ENCODE data around the gene CBX5.
"Not testable (repeated sequence)": the region's sequence is repeated elsewhere in the genome, so short reads cannot be mapped to it uniquely, and the experiment has no call there.

CBX5 gene

DNA sequence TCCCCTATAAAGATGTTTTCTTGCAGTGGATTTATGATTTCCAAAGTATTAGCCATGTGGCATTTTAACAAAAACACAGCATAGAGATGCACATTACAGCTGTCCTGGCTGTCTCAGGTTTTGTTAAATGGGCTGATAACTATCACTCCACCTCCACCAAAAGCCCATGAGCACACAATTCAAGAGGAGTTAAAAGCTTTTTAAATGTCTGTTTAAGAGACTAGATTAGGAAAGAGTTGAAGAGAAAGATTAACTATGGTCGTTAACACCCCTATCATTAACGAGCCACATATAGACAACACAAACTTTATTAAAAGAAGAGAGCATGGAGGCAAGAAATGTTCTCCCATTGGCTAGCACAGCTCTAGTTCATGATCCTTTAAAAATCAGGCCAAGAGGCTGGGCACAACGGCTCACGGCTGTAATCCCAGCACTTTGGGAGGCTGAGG, 14.5 kb downstream of the CBX5 start:
- no peak for DNase-seq

DNA sequence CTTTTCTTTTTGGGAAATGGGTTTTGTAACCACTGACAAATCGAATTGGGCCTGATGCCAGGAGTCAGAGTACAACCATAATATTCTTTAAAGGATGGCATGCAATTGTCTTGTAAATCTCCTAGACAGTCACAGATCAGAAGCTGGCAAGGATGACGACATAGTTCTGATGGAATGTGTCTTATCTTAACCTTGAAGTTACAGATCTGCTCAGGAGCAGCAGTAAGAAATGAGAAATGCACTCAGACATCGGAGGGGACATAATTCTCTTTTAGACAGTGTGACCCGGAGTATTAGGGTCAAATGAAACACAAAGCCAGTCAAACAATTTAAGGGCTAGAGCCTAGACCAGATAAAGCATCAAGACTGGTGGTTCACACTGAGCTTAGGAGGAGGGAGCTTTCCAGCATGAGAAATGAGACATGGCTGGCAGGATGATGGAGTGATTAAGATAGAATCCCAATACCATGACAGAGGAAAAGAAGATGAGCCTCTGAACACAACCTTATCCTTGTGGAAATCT, 17.5 kb downstream of the CBX5 start:
- DNase-seq, result no peak

DNA sequence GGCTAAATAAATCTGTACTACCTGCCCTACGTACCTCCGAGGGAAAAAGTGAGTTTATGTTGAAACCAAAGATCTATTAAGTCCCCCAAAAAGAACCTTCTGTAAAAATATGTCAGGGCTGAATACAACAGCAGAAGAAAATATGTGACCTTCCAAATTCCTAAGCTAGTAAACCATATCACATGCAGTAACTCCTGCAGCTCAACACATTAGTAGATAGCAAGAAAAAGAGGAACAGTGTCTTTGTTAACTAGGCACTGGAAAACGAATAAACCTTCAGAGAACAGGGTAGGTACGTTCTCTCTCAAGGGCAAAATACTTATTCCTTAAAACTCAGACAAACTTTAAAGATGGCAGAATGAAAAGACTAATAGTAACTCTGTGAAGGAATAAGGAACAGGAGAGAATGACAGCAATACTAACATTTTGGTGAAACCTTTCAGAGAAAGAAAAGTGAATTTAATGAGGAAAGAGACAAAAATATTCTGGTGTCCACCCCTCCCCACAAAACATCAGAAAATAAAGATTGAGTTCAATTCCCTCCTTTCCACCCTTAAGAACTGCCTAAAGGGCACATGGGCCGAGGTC, 18.0 kb downstream of the CBX5 start:
- no peak for DNase-seq

DNA sequence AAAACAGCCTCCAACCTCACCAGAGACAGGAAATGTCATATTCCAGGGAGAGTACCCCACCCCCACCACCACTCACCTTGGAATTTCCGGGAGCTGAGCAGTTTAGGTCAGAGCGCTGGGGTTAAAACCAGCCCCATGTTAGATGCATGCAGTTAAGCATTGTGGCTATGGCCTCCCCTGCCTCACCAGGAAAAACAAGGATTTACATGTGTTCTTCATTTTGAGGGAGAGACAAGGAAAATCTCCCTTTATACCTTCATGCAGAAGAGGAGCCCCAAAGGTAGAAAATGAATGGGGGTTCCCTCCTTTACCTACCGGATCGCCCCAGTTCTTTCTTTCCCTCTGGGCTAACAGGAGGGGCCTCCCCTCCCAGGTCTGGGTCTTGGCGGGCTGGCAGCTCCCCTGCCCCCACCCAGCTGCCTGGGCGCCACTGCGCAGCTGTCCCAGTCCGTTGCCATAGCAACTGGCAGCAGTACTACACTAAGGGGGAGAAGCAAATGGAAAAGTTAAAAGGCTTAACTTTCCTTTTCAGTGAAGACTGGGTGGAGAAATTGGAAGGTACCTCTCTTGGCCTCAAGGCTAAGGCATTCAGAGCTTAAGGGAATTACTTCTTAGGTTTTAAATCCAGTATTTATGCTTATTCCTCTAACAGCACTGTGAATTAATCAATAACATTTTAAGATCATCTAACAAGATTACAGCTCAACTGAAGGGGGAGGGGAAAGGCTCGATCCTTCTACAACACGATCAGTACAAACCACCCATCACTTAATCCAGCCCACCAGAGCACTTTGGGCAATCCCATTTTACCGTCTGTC, 20.5 kb downstream of the CBX5 start:
- peak; percentile 61 for DNase-seq

DNA sequence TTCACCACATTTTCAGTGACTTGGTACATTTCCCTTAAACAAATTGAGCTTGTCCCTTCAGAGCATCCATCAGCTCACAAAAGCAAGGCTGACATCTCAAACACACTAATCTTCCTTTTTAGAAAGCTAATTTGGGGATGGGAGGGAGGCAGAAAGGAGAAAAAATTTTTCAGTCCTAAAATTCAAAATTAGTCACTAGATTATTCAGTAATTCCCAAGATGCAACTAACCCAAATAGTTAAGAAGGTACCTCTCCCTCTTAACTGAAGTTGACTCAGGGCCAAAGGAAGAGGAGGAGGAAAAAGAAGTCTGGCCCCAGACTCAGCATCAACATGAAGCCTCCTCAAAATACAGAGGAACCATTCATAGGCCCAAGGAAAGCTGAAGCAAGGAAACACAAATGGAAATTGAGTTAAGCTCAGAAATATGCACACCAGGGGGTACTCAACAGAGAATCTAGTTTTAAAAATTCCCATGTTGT, 21.7 kb downstream of the CBX5 start:
- no peak for DNase-seq

DNA sequence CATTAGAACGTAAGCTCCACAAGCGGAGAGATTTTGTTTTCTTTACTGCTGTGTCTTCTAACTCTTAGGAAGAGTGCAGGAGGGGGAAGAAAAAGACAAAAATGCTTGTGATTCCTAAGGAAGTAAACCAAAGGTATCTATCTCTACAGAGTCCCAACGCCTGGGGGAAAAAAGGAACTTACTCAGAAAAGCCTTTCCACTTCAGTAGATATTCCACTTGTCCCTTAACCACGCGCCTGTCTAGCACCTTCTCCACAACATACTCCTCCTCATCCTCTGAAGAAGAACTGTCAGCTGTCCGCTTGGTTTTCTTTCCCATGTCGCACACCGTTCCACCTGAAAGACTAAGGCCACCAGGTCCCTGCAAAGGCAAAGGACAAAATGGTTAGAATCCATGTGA, 22.6 kb downstream of the CBX5 start:
- no peak for DNase-seq

DNA sequence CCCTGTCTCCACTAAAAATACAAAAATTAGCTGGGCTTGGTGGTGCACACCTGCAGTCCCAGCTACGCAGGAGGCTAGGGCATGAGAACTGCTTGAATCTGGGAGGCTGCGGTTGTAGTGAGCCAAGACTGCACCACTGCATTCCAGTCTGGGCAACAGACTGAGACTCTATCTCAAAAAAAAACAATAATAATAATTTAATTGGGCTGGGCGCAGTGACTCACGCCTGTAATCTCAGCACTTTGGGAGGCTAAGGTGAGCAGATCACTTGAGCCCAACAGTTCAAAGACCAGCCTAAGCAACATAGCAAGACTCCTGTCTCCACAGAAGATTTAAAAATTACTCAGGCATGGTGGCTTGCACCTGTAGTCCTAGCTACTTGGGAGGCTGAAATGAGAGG, 26.7 kb downstream of the CBX5 start:
- DNase-seq, result no peak

DNA sequence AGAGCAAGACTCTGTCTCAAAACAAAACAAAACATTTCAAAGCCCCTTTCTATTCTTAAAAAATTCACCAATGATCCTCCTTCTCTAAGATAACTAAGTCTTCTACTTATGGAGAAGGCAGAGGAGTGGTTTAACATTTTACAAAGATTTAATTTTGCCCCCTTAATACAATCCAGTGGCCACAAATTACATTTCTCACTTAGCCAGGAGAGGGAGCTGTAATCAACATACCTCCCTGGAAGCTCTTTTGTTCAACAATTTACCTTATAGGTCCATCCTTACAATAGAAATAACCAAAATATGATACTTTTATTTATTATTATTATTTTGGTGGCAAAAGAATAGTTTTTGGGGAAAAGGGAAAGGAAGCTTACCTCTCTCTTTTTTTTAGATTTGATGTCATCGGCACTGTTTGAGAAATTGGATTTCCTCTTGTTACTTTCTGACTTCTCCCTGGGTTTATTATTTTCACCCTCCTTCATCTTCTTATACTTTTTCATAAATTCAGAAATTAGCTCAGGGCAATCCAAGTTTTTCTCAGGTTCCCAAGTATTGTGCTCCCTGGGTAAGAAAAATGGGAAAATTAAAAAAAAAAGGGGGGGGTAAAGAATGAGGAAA, 28.1 kb downstream of the CBX5 start:
- DNase-seq, result no peak

DNA sequence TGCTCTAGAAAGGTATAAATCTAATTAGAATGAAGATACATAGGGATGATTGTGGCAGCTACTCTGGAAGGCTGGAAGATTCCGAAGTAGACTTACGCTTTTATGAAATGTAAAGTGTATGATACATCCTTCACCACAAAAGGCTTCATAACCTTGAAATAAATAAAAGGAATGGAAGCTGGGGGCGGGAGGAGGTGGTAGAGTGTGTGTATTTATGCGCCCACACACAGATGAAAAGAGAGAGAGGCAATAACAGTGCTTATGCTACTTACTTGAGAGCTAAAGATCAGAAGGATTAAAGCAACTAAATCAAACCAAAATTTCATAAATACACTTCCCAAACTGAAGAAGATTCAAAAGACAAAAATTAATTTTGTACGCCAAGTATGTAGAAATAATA, 30.4 kb downstream of the CBX5 start:
- DNase-seq, result no peak

DNA sequence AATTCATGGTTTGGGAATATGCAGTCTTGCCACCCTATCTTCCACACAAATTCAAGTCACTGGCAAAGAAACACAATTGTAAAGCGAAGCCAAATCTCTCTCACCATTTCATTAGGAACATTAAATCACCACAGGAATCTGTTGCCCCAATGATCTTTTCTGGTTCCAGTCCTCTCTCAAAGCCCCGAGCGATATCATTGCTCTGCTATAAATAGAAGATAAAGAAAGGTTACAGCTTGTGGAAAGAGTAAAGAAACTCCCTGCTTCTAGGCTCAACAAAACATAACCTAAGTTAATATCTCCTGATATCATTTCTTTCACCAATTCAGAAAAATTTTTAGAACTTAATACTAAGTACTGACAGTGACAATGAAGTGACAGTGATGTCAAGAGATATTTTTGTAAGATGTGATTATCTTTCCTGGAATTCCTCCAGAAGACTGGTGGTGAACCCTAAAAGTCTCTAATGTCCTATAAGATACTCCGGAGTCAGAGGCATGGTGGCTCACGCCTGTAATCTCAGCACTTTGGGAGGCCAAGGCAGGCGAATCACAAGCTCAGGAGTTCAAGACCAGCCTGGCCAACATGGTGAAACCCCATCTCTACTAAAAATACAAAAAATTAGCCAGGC, 33.8 kb downstream of the CBX5 start:
- no peak for DNase-seq

DNA sequence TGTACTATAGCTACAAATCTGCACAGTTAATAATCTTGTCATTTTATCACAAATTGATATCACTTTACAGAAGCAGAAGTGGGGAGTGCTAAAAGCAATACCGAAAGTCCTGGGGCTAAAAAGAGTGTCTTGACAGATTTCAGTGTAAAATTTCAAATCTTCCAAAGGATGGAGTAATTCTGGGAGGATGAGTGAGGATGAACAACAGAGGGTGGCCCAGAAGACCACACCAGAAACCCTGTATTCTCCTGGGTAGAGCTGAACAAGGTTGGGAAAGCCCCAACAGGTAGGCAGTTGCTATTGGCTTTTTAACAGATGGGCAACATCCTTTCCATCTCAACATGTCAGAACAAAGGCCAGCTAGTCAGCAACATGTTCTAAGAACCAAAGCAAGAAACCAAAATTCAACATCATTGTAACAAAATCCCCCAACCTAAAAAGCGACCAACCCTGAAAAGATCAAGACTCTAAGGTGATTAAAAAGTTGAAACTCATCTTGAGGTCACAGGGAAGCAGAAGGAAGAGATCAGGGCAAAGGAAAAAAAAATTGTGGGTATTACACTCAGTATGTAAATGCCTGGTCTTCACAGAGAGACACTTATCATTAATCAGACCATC, 38.8 kb downstream of the CBX5 start:
- no peak for DNase-seq

DNA sequence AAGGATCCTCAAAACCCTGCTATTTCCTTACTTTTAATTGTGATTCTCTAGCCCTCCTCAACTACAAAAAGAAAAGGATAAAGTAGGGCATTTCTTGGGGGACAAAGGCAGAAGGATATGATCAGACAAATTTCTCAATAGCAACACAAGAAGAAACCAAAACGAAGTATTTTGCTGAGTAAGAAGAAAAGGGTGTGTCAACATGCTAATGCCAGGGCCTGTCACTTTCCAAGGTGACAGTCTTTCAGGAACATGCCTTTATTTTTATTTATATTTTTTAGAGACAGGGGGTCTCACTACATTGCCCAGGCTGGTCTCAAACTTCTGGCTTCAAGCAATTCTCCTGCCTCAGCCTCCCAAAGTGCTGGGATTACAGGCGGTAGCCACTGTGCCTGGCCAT, 39.8 kb downstream of the CBX5 start:
- DNase-seq, result no peak

DNA sequence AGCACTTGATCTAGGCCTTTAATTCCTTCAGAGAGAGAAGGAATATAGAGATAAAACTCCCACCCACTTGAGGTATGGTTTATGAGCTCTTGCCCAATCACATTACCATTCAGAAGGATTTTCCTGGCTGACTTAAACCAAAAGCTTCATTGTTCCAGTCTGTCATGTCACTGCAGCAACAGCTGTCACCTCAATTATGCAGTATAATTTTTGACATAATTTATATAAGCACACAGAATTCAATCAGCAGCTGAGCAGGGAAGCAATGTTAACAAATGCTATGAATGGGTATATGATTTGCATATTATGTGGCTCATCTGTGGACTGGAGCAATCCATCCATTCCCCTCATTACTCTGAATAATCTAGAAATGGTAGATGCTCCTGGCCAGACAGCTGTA, 40.3 kb downstream of the CBX5 start:
- no peak for DNase-seq

DNA sequence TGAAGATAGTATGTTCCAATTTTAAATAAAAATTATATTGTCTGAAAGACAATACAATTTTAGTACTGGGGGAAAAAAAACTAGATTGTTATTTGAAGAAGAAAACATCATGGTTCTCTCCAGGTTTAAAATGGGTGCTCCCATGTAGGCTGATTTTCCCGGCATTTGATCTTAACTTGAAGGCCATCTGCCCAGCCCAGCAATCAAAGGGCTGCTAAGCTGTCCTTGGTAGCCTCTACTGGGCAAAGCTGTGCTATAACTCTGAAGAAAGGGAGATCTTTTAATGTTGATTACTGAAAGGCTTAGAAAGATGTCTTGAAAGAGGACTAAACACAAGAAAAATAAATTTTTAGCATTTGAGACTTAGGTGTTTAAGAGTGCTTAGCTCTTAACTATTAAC, 41.4 kb downstream of the CBX5 start:
- DNase-seq, result no peak

DNA sequence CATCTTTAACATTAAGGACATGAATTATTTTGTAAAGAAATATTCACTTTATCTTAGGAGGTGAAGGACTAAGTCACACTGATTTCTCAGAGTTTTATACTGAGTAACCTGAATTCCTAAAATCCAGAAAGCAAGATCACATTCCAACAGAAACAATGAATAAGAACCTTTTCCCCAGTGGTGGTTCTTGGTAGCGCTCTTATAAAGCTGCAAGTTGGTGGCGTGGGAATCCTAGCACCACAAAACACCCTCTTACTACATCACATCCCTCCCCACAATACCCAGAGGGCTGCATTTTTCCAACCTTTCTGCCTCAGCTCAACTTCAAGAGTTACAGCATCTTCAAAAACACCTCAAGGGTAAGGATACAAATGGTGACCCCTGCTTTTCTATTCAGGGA, 47.1 kb downstream of the CBX5 start:
- DNase-seq, result no peak

DNA sequence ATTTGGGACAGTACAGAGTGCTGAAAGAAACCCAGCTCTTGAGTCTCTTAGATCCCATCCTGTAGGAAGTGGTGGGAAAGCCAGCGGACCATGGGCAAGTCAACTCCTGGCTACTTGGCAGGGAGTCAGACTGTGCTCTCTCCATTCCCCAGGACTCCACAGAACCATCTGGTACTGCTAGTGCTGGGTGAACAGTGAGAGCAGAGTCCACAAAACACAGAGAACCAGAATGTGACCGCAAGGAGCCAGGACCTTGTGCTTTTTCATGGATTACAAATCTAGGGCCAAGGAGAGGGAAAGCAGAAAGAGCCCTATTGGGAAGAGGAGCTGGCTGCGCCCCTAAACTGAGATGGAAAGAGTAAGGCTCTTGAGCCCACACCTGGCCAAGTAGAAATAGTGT, 48.7 kb downstream of the CBX5 start:
- not testable (repeated sequence) for DNase-seq

DNA sequence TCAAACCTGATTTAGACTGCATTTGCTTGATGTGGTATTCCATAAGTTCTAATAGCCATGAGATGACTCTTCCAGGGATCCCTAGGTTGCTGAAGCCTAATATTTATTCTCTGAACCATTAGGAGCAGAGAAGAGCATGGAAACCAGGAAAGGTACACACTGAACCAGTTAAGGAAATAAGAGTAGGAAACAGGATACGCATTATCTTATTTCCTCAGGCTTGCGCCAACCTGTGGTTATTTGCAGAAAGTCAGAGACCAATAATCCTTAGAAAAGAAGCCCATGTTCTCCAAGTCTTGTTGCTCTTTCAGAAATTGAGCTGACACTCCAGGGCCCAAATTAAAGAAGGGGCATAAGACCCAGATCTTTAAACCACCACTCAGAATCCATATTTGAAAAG, 49.4 kb downstream of the CBX5 start:
- DNase-seq, result no peak

DNA sequence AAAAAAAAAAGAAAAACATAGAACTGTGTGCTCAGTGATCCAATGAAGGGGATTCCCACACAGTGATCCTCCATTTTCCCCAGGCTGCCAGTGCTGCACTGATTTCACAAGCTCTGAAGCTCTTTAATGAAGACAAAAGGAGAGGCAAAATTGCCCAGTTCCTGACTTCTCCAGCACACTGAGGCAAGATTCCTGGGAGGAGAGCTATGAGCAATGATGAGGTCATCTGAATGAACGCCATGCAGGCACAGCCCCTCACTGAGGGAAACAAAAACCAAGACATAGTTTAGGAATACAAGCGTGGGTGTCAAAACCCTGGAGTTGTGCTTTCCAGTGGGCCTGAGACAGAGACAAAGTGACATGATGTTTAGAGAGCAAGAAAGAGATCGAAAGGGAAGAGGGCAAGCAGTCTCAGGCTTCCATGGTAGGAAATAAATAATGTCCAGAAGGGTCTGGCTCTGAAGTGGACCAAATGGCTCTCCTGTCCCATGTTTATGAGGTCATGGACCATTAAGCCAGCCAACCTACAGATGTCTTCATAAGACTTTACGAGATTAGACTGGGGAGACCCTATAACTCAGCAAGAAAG, 50.2 kb downstream of the CBX5 start:
- no peak for DNase-seq

DNA sequence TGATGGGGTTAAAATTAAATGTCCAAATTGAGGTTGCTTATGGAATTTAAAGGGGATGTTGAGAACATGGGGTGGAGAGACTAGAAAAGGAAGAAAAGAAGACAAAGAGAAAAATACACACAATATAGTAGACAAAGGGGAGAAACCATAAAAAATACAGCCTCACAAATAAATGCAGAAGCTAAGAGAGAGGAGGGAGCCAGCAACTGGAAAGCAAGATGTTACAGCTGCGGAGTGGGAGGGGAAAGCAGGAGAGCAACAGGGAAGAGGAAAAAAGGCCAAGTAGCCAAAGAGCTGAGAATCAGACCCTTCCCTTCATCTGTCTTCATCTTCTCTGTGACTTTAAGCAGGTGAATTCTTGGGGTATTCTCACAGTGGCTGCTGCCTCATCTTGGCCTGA, 51.5 kb downstream of the CBX5 start:
- no peak for DNase-seq

DNA sequence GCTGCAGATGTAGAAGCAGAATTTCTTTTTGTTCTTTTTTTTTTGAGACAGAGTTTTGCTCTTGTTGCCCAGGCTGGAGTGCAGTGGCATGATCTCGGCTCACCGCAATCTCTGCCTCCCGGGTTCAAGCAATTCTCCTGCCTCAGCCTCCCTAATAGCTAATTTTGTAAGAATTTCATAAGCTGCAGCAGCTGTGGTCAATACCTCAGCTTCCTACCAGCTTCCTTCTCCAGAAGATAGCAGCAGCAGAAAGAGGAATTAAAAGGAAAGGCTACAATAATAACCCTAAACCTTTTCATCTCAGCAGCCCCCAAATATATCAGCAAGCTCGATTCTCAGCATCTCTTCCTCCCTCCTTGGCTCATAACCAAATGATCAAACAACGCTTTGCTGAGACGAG, 52.0 kb downstream of the CBX5 start:
- not testable (repeated sequence) for DNase-seq

DNA sequence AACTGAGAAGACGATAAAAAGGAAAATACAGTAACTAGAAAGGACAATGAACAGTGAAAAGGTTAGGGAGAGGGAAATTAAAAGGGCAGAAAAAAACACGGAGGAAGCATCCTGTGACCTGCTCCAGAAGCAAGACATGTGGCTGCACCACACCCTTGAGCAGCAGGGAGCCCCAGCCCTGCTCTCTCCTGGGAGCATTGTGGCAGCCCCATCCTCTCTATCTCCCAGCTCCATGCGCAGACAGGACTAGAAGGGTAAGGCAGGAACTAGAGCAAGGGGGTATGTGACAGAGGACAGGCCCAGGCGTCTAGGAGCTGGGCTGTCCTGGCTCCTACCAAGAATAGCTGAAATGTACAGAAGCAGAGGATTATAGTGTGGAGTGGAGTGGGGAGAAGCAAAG, 52.5 kb downstream of the CBX5 start:
- DNase-seq, result no peak

DNA sequence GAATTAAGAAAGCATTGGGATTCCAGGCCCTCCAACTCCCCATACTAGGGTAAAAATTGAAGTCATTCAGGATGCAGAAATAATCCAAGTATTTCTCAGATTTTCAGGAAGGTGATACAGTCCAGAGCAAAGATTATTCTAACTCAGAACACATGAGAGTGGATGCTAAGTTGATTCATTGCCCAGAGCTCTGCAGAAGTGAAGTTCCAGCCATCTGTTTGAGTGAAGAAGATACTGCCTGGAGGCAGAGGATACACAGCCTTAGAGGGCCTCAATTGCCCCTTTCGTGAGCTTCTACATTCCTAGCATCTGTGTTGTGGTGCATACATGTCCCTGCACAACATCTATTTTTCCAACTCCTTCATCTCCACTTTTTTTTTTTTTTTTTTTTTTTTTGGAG, 54.3 kb downstream of the CBX5 start:
- DNase-seq, result no peak

DNA sequence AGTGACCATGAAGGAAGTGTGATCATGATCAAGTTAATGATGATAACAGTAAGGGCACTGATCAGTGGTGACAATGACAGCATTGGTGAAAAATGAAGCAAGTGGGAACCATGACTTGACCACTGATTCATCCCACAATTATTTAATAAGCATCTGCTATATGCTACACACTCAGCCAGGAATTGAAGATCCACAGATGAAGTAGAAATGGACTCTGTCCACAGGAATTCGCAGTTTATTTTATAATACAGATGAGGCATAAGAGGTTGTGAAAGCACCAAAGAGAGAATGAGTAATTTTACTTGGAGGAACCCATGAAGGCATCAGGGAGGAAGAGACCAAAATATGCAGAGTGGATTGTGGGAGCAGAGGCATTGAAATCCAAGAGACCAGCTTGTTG, 57.3 kb downstream of the CBX5 start:
- DNase-seq, result no peak
